ENCODE results near the gene PBX2.

The PBX2 gene

GRCh38 chr6:32175711-32176475 lies 14.1 kb downstream of the PBX2 start, which contains the start of gene AGPAT1:
Gene AGPAT1, minus strand, starts transcription at chr6:32176084. Its CDS starts 4,588 bp downstream, at chr6:32171496.
- TF ChIP-seq CTCF (conservative IDR thresholded peaks at IDR 0.05) (no peak), ZFX (IDR thresholded peaks at IDR 0.05) (no peak)
- peak within 1 kb of the TSS; percentile 81 for H3K27ac ChIP-seq

GRCh38 chr6:32175322-32175710 lies 14.7 kb downstream of the PBX2 start:
- TF ChIP-seq ZFX (IDR thresholded peaks at IDR 0.05) (no peak), CTCF (conservative IDR thresholded peaks at IDR 0.05) (no peak)

GRCh38 chr6:32174416-32174815 lies 15.6 kb downstream of the PBX2 start:
- TF ChIP-seq CTCF (conservative IDR thresholded peaks at IDR 0.05) = no peak
- no peak for TF ChIP-seq ZFX (IDR thresholded peaks at IDR 0.05)

More at GRCh38 chr6:32175322-32175710, 14.7 kb downstream of the PBX2 start:
- peak overlapping the region; percentile 81 for H3K27ac ChIP-seq

GRCh38 chr6:32173051-32173727 lies 16.8 kb downstream of the PBX2 start:
- H3K27ac ChIP-seq = no peak overlapping the region
- TF ChIP-seq CTCF (conservative IDR thresholded peaks at IDR 0.05) = no peak

More at GRCh38 chr6:32174416-32174815, 15.6 kb downstream of the PBX2 start:
- no peak overlapping the region for H3K27ac ChIP-seq

- TF ChIP-seq CTCF (conservative IDR thresholded peaks at IDR 0.05) (no peak), ZFX (IDR thresholded peaks at IDR 0.05) (no peak)
- H3K27ac ChIP-seq = no peak overlapping the region
These were observed 18.8 kb downstream of the PBX2 start for GRCh38 chr6:32171234-32171633.

GRCh38 chr6:32170294-32170693 lies 19.7 kb downstream of the PBX2 start:
- no peak overlapping the region for H3K27ac ChIP-seq
- no peak for TF ChIP-seq CTCF (conservative IDR thresholded peaks at IDR 0.05)
- no peak for TF ChIP-seq ZFX (IDR thresholded peaks at IDR 0.05)
